Activated CD4-positive, alpha-beta memory T cell treated with anti-CD3 and anti-CD28 coated beads, Interleukin-2, amount 10 ng/mL, durations not matched to agents 7 days and 5 days (primary cell): ENCODE data around the gene OSTF1. TPM values are rescaled to one million over a fixed set of nuclear protein-coding genes. Genes with fewer than 3 reads are reported as not detected.

ENCODE experiments used
- total RNA-seq, 2 experiments: library from RNA; stranded (reverse); gene quantifications; one replicate each; pipeline ENCODE4 v1.2.3, GENCODE V29; 2021

The OSTF1 gene
- total RNA-seq, 2 experiments from 2014 or later = 253 to 255 TPM

Other genes with a start within 250 kb of the OSTF1 start
- not detected for gene TRPM6, start 200.6 kb upstream of the OSTF1 start, total RNA-seq
- 10 to 100 TPM; 22.2 to 23.4 TPM for gene C9orf40, start 135.6 kb upstream of the OSTF1 start, total RNA-seq
- gene CARNMT1, start 60.2 kb upstream of the OSTF1 start, total RNA-seq = 10 to 100 TPM; 31.1 to 33.2 TPM
- 10 to 100 TPM; 74.2 to 76.7 TPM for gene NMRK1, start 359 bp upstream of the OSTF1 start, total RNA-seq